PFSK-1 (cell line): ENCODE data around the gene NCOA7.
A peak's percentile ranks its signal among the peaks of the same experiment; 100 is the strongest.

Experiments used
- FOXP2 ChIP-seq: optimal IDR thresholded peaks from 2 replicates; pipeline ENCODE3; 2011; ENCODE audit warnings: borderline replicate concordance, control low read depth, inconsistent platforms; ENCODE audit not compliant: insufficient read depth; ENCODE audit errors: extremely low read length, extremely low read depth
- POLR2AphosphoS5 ChIP-seq: IDR thresholded peaks from 2 replicates; pipeline ENCODE4 v1.6.1; 2012; ENCODE audit warnings: low read depth, mild to moderate bottlenecking, control low read depth, low read length, moderate library complexity
- REST ChIP-seq, 2 experiments: IDR thresholded peaks; 2 replicates each; pipeline versions ENCODE4 v1.6.1 to v1.8.0; 2011 to 2012; ENCODE audit warnings: low read depth in 2 of 2, low read length in 2 of 2, control low read depth in 1 of 2, inconsistent platforms in 1 of 2, mild to moderate bottlenecking in 1 of 2, moderate library complexity in 1 of 2; ENCODE audit not compliant: insufficient read depth in 1 of 2
- SIN3A ChIP-seq: IDR thresholded peaks from 2 replicates; pipeline ENCODE4 v1.6.1; 2012; ENCODE audit warnings: mild to moderate bottlenecking, low read length, moderate library complexity, borderline replicate concordance; ENCODE audit not compliant: insufficient read depth
- TAF1 ChIP-seq: IDR thresholded peaks from 2 replicates; pipeline ENCODE4 v1.6.1; 2012; ENCODE audit warnings: low read length, control low read depth, borderline replicate concordance; ENCODE audit not compliant: insufficient read depth

GRCh38 chr6:125749173-125749864, 41.4 kb upstream of the NCOA7 start, which contains the start of gene HEY2:
- TF ChIP-seq POLR2AphosphoS5 (peak; percentile 79), REST (IDR thresholded peaks at IDR 0.05; ENCODE audit: insufficient read depth in 1 of 2, low read depth in 2 of 2, low read length in 2 of 2) (no peak), TAF1 (0 out of 2 replicates have a peak, but pooled peaks have one; percentile 15), SIN3A (no peak), FOXP2 (peak; percentile 93)
